HEK293 (cell line): ENCODE results near the gene ZNF350.
A peak's percentile ranks its signal among the peaks of the same experiment; 100 is the strongest.

Source experiments
- CTCF ChIA-PET: fragments of 350-600 bp; formaldehyde crosslinking; extraction: SDS; loops from one replicate; lab custom pipeline; 2021; ENCODE audit warnings: antibody characterized with exemption; lab: Yijun Ruan, JAX
- POLR2A ChIA-PET: fragments of 300-600 bp; formaldehyde crosslinking; extraction: SDS; loops from one replicate; lab custom pipeline; 2020; ENCODE audit warnings: antibody characterized with exemption, inconsistent platforms; lab: Yijun Ruan, JAX
- H3K27ac ChIP-seq: fragments of 200-500 bp; sonication (Bioruptor generic); 2 replicates; pipeline ENCODE4 v1.5.1; 2014; ENCODE audit warnings: low read depth, low read length, control low read depth, inconsistent platforms; ENCODE audit errors: extremely low read depth
- H3K36me3 ChIP-seq, 2 experiments: fragments of 200-500 bp in 1 of 2; sonication (Bioruptor generic) in 1 of 2; 1 replicate in 1 of 2; 2 replicates in 1 of 2; pipeline ENCODE4 v1.5.1; 2014 to 2017; ENCODE audit warnings: inconsistent platforms in 2 of 2, low read length in 2 of 2; ENCODE audit not compliant: control insufficient read depth in 2 of 2, insufficient read depth in 1 of 2
- H3K4me1 ChIP-seq: fragments of 200-500 bp; sonication (Bioruptor generic); 2 replicates; pipeline ENCODE4 v1.5.1; 2014; ENCODE audit warnings: mild to moderate bottlenecking, low read length, inconsistent platforms; ENCODE audit not compliant: control insufficient read depth, insufficient read depth
- H3K4me3 ChIP-seq: 2 replicates; pipeline ENCODE4 v1.5.1; 2011; ENCODE audit warnings: low read depth, mild to moderate bottlenecking, control low read depth, low read length, moderate library complexity
- H3K9me3 ChIP-seq: fragments of 200-500 bp; sonication (Bioruptor generic); 2 replicates; pipeline ENCODE4 v1.5.1; 2014; ENCODE audit warnings: low read depth, low read length, inconsistent platforms; ENCODE audit not compliant: control insufficient read depth, insufficient read depth
- FEZF1 ChIP-seq: fragments of 450-650 bp; formaldehyde crosslinking; IDR thresholded peaks from 2 replicates; pipeline ENCODE4 v1.5.1; 2016; ENCODE audit warnings: missing biosample characterization, missing genetic modification characterization
- HOXA7 ChIP-seq: sonication (generic); formaldehyde crosslinking; IDR thresholded peaks from 2 replicates; pipeline ENCODE4 v1.8.1; 2022; ENCODE audit warnings: missing genetic modification reagents, borderline replicate concordance
- IKZF3 ChIP-seq: fragments of 450-650 bp; IDR thresholded peaks from 2 replicates; pipeline ENCODE4 v1.5.0; 2018; ENCODE audit warnings: missing biosample characterization, mild to moderate bottlenecking, missing genetic modification characterization, moderate library complexity
- INSM2 ChIP-seq: fragments of 450-650 bp; formaldehyde crosslinking; IDR thresholded peaks from 2 replicates; pipeline ENCODE4 v1.5.1; 2016; ENCODE audit warnings: missing biosample characterization, missing genetic modification characterization
- KLF10 ChIP-seq: fragments of 450-650 bp; IDR thresholded peaks from 2 replicates; pipeline ENCODE4 v1.5.1; 2018; ENCODE audit warnings: missing biosample characterization, mild to moderate bottlenecking, missing genetic modification characterization
- REST ChIP-seq: fragments of 450-650 bp; formaldehyde crosslinking; IDR thresholded peaks from 2 replicates; pipeline ENCODE4 v1.5.1; 2016; ENCODE audit warnings: missing biosample characterization, missing genetic modification characterization
- SCRT2 ChIP-seq: fragments of 450-650 bp; formaldehyde crosslinking; IDR thresholded peaks from 2 replicates; pipeline ENCODE4 v1.5.1; 2016; ENCODE audit warnings: missing biosample characterization, missing genetic modification characterization
- SETDB1 ChIP-seq: IDR thresholded peaks from one replicate; pipeline ENCODE4 v1.6.1; 2017; ENCODE audit warnings: mild to moderate bottlenecking, low read length, moderate library complexity, mixed read lengths; ENCODE audit not compliant: insufficient read length
- SP2 ChIP-seq: fragments of 450-650 bp; formaldehyde crosslinking; IDR thresholded peaks from 2 replicates; pipeline ENCODE4 v1.5.1; 2016; ENCODE audit warnings: missing biosample characterization, missing genetic modification characterization
- TRIM28 ChIP-seq: IDR thresholded peaks from 2 replicates; pipeline ENCODE4 v1.6.1; 2011; ENCODE audit warnings: low read length, control low read depth, borderline replicate concordance
- YY2 ChIP-seq: fragments of 450-650 bp; formaldehyde crosslinking; IDR thresholded peaks from 2 replicates; pipeline ENCODE4 v1.5.1; 2016; ENCODE audit warnings: missing biosample characterization, missing genetic modification characterization
- ZBTB26 ChIP-seq: fragments of 450-650 bp; formaldehyde crosslinking; optimal IDR thresholded peaks from 2 replicates; pipeline ENCODE3; 2016; ENCODE audit warnings: missing biosample characterization, mild to moderate bottlenecking, missing genetic modification characterization
- ZBTB7A ChIP-seq: fragments of 450-650 bp; formaldehyde crosslinking; IDR thresholded peaks from 2 replicates; pipeline ENCODE4 v1.5.1; 2016; ENCODE audit warnings: low read depth, missing biosample characterization, missing genetic modification characterization
- ZFHX2 ChIP-seq: fragments of 450-650 bp; formaldehyde crosslinking; conservative IDR thresholded peaks from 2 replicates; pipeline ENCODE4 v1.5.1; 2016; ENCODE audit warnings: missing biosample characterization, missing genetic modification characterization
- ZNF10 ChIP-seq: fragments of 450-650 bp; formaldehyde crosslinking; IDR thresholded peaks from 2 replicates; pipeline ENCODE4 v1.5.1; 2017; ENCODE audit warnings: missing biosample characterization, missing genetic modification characterization
- ZNF133 ChIP-seq: fragments of 450-650 bp; formaldehyde crosslinking; IDR thresholded peaks from 2 replicates; pipeline ENCODE4 v1.5.1; 2016; ENCODE audit warnings: missing biosample characterization, missing genetic modification characterization
- ZNF37A ChIP-seq: fragments of 450-650 bp; IDR thresholded peaks from 2 replicates; pipeline ENCODE4 v1.5.1; 2018; ENCODE audit warnings: missing biosample characterization, missing genetic modification characterization
- ZNF48 ChIP-seq: fragments of 450-650 bp; formaldehyde crosslinking; IDR thresholded peaks from 2 replicates; pipeline ENCODE4 v1.5.1; 2016; ENCODE audit warnings: missing biosample characterization, missing genetic modification characterization
- ZNF529 ChIP-seq: fragments of 450-650 bp; formaldehyde crosslinking; IDR thresholded peaks from 2 replicates; pipeline ENCODE4 v1.5.1; 2017; ENCODE audit warnings: missing genetic modification characterization, missing biosample characterization; ENCODE audit not compliant: insufficient replicate concordance
- ZNF558 ChIP-seq: fragments of 450-650 bp; formaldehyde crosslinking; IDR thresholded peaks from 2 replicates; pipeline ENCODE4 v1.5.1; 2016; ENCODE audit warnings: missing biosample characterization, missing genetic modification characterization
- ZNF626 ChIP-seq: fragments of 450-650 bp; sonication (Bioruptor Pico); formaldehyde crosslinking; IDR thresholded peaks from 2 replicates; pipeline ENCODE4 v1.5.1; 2018; ENCODE audit warnings: missing biosample characterization, missing genetic modification characterization, inconsistent platforms
- ZNF654 ChIP-seq: fragments of 450-650 bp; formaldehyde crosslinking; IDR thresholded peaks from 2 replicates; pipeline ENCODE4 v1.5.1; 2016; ENCODE audit warnings: low read depth, missing biosample characterization, missing genetic modification characterization

Gene ZNF350

GRCh38 chr19:51926784-51927741 lies 59.6 kb downstream of the ZNF350 start, which contains the start of gene ZNF613 (continued):
- TF ChIP-seq ZNF529 (tag by site-specific recombination) (no peak), ZNF10 (tag by site-specific recombination) (no peak), FEZF1 (tag by site-specific recombination) (peak; percentile 96), HOXA7 (CRISPR knock-in tag) (no peak)

- H3K27ac ChIP-seq: no peak overlapping the region; the same call in 1 of the 2 replicates
- TF ChIP-seq IKZF3 (0 out of 2 replicates have a peak, but pooled peaks have one; percentile 31), SETDB1 (peak; percentile 30), ZNF558 (no peak)
- TF ChIP-seq, all 188 proteins: peak for 2
- Histone ChIP-seq H3K9me3 (no peaks in the 10 kb centered on the region), H3K4me3 (no peak overlapping the region; the same call in 1 of the 2 replicates), H3K4me1 (no peaks in the 10 kb centered on the region), H3K36me3 (peaks cover 18 to 21% of the 10 kb centered on the region in 2 experiments)
- POLR2A ChIA-PET: no interaction called here
- CTCF ChIA-PET: interaction anchor here (0.5 to 0.7 kb wide), 3 partner anchors 34 to 537 kb away, joined by 3 to 4 read pairs (median 3); no protein-coding TSS in a partner anchor
These were observed 60.2 kb downstream of the ZNF350 start for GRCh38 chr19:51926426-51926783.

- Histone ChIP-seq H3K4me3 (no peak overlapping the region), H3K27ac (no peak overlapping the region), H3K36me3 (no peaks in the 10 kb centered on the region), H3K9me3 (no peaks in the 10 kb centered on the region), H3K4me1 (no peaks in the 10 kb centered on the region)
- CTCF ChIA-PET: no interaction called here
- POLR2A ChIA-PET: no interaction called here
- TF ChIP-seq ZBTB7A (tag by site-specific recombination): no peak
- TF ChIP-seq ZNF654: no peak
- TF ChIP-seq ZNF626: no peak
- TF ChIP-seq ZBTB26 (tag by site-specific recombination): no peak
- no peak for TF ChIP-seq ZNF37A (tag by site-specific recombination)
- TF ChIP-seq INSM2: no peak
- no peak for TF ChIP-seq ZFHX2 (tag by site-specific recombination)
- TF ChIP-seq YY2: no peak
- peak; percentile 32; the same call in 1 of the 2 replicates for TF ChIP-seq TRIM28
- TF ChIP-seq KLF10 (tag by site-specific recombination): no peak
- peak; percentile 50 for TF ChIP-seq SCRT2 (tag by site-specific recombination)
- no peak for TF ChIP-seq ZNF48 (tag by site-specific recombination)
- TF ChIP-seq ZNF133: no peak
- TF ChIP-seq SP2 (tag by site-specific recombination): no peak
- no peak for TF ChIP-seq REST (tag by site-specific recombination)
These were observed 64.7 kb downstream of the ZNF350 start for GRCh38 chr19:51921949-51922348.
